ENCODE data around the gene NARS2. TPM values are rescaled to one million over a fixed set of nuclear protein-coding genes. Genes with fewer than 3 reads are reported as not detected.
A peak's percentile ranks its signal among the peaks of the same experiment; 100 is the strongest.

The NARS2 gene
- total and polyA plus RNA-seq, 9 of the 15 experiments (the other 6 are each of a cell fraction or from before 2014, with no cell fraction given), result 26.8 to 48.0 (median 34.2) TPM

GRCh38 chr11:78390809-78391208 is 183.9 kb downstream of the NARS2 start:
- H3K9me3 ChIP-seq (replicated peaks; ENCODE audit: control insufficient read depth, insufficient read depth, low read depth, low read length), result no peaks in the 10 kb centered on the region
- ATAC-seq, result no peak
- ChIA-PET CTCF (ENCODE audit: low intra/inter-chr PET ratio) (no interaction called here), POLR2A (no interaction called here)
- H3K27ac ChIP-seq (ENCODE audit: extremely low read depth, low read depth, low read length), result no peak overlapping the region
- no peak for FAIRE-seq
- H3K27me3 ChIP-seq (ENCODE audit: control insufficient read depth in 2 of 2, insufficient read depth in 2 of 2, low read length in 2 of 2), result no peaks in the 10 kb centered on the region
- no peak overlapping the region for H3K4me3 ChIP-seq
- no TSS peak for BruUV-seq (replicated peaks)
- H3K9ac ChIP-seq (ENCODE audit: insufficient read depth in 1 of 2, low read depth in 2 of 2, low read length in 2 of 2), result no peak overlapping the region
- peaks cover 85% of the 10 kb centered on the region for H3K79me2 ChIP-seq (ENCODE audit: control insufficient read depth, insufficient read depth, low read length)
- H3K4me2 ChIP-seq (ENCODE audit: insufficient read depth, low read length), result no peak overlapping the region
- H3K9me1 ChIP-seq (ENCODE audit: control insufficient read depth, insufficient read depth, low read length), result peaks cover 5% of the 10 kb centered on the region
- H3K4me1 ChIP-seq (replicated peaks in 1 of 2; ENCODE audit: control insufficient read depth in 2 of 2, insufficient read depth in 2 of 2, low read length in 2 of 2), result peaks cover 20 to 36% of the 10 kb centered on the region in 2 experiments
- intact Hi-C loops (cut with micrococcal nuclease), result no loop called here
- no peak overlapping the region for H2AFZ ChIP-seq (ENCODE audit: low read depth, low read length)
- peaks cover 9% of the 10 kb centered on the region; the same call in 1 of the 3 replicates for H3K36me3 ChIP-seq (ENCODE audit: control insufficient read depth, insufficient read depth, low read length)
- WGBS (ENCODE audit: insufficient coverage, low coverage, missing lambda C conversion rate), result 43% methylated on average over 5 of the region's 5 CpGs
- in situ Hi-C loops (cut with MboI), result no loop called here
- H4K20me1 ChIP-seq (replicated peaks; ENCODE audit: control insufficient read depth, insufficient read depth, low read length), result peaks cover 6% of the 10 kb centered on the region; the same call in 1 of the 2 replicates
- DNase-seq (ENCODE audit: extremely low read depth in 1 of 4, low spot score in 3 of 4), result no peak
- peak in 1 of 2 experiments; percentile 74; a peak in 2 of 4 replicates for TF ChIP-seq RCOR1 (IDR thresholded peaks at IDR 0.05; ENCODE audit: borderline replicate concordance in 1 of 2, low read depth in 2 of 2, low read length in 2 of 2)
- TF ChIP-seq, protein P1, sequence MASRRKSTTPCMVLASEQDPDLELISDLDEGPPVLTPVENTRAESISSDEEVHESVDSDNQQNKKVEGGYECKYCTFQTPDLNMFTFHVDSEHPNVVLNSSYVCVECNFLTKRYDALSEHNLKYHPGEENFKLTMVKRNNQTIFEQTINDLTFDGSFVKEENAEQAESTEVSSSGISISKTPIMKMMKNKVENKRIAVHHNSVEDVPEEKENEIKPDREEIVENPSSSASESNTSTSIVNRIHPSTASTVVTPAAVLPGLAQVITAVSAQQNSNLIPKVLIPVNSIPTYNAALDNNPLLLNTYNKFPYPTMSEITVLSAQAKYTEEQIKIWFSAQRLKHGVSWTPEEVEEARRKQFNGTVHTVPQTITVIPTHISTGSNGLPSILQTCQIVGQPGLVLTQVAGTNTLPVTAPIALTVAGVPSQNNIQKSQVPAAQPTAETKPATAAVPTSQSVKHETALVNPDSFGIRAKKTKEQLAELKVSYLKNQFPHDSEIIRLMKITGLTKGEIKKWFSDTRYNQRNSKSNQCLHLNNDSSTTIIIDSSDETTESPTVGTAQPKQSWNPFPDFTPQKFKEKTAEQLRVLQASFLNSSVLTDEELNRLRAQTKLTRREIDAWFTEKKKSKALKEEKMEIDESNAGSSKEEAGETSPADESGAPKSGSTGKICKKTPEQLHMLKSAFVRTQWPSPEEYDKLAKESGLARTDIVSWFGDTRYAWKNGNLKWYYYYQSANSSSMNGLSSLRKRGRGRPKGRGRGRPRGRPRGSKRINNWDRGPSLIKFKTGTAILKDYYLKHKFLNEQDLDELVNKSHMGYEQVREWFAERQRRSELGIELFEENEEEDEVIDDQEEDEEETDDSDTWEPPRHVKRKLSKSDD (conservative IDR thresholded peaks at IDR 0.05; ENCODE audit: low read length), result no peak
- no peak for TF ChIP-seq CTBP1 (IDR thresholded peaks at IDR 0.05; ENCODE audit: borderline replicate concordance)
- TF ChIP-seq NR4A1 (CRISPR knock-in tag; IDR thresholded peaks at IDR 0.05), result no peak
- TF ChIP-seq NR4A1 (tag; IDR thresholded peaks at IDR 0.05), result no peak
- no peak for TF ChIP-seq POLR2AphosphoS5 (IDR thresholded peaks at IDR 0.05; ENCODE audit: control insufficient read depth, insufficient read depth, low read depth, low read length)
- TF ChIP-seq MED1 (CRISPR knock-in tag; IDR thresholded peaks at IDR 0.05; ENCODE audit: borderline replicate concordance), result no peak
- TF ChIP-seq SMAD4 (CRISPR knock-in tag; conservative IDR thresholded peaks at IDR 0.05), result no peak
- TF ChIP-seq ETV6 (IDR thresholded peaks at IDR 0.05; ENCODE audit: borderline replicate concordance in 1 of 2, low read depth in 2 of 2, low read length in 1 of 2), result peak in 1 of 2 experiments; percentile 78; a peak in 2 of 4 replicates
- TF ChIP-seq ETV6 (CRISPR knock-in tag; IDR thresholded peaks at IDR 0.05; ENCODE audit: borderline replicate concordance), result no peak
- TF ChIP-seq SLC30A9 (CRISPR knock-in tag; IDR thresholded peaks at IDR 0.05), result no peak
- TF ChIP-seq ATF7 (IDR thresholded peaks at IDR 0.05), result no peak
- TF ChIP-seq HDAC1 (IDR thresholded peaks at IDR 0.05), result no peak
- TF ChIP-seq GABPA (tag; conservative IDR thresholded peaks at IDR 0.05; ENCODE audit: low read depth), result peak; percentile 40; the same call in 1 of the 2 replicates
- TF ChIP-seq KDM1A (IDR thresholded peaks at IDR 0.05), result 0 out of 4 replicates have a peak, but pooled peaks have one; percentile 26 to 28
- TF ChIP-seq NR2C1 (IDR thresholded peaks at IDR 0.05), result peak; percentile 41; the same call in 1 of the 2 replicates
- peak; percentile 61 for TF ChIP-seq NR2C1 (tag; IDR thresholded peaks at IDR 0.05)
- TF ChIP-seq IRF2 (CRISPR knock-in tag; IDR thresholded peaks at IDR 0.05), result no peak
- no peak for TF ChIP-seq RNF2 (IDR thresholded peaks at IDR 0.05)
- no peak for TF ChIP-seq ZBTB9 (CRISPR knock-in tag; IDR thresholded peaks at IDR 0.05)
- no peak for TF ChIP-seq RBM25 (IDR thresholded peaks at IDR 0.05; ENCODE audit: low read depth, low read length, severe bottlenecking)
- no peak for TF ChIP-seq MEF2A (IDR thresholded peaks at IDR 0.05; ENCODE audit: control insufficient read depth, low read depth, low read length)

Data from K562 (cell line).